Thyroid gland (tissue), 4 donors: ENCODE results near the gene CLIC1. TPM values are rescaled to one million over a fixed set of nuclear protein-coding genes. Genes with fewer than 3 reads are reported as not detected.

Source experiments
- DNase-seq, 2 donors: peaks; one replicate each; pipeline ENCODE4 v3.0.0-alpha.2; 2019
- H3K27ac ChIP-seq, 3 donors: fragments of 200-600 bp; sonication (generic); 1 replicate in 2 of 3; 2 replicates in 1 of 3; pipeline ENCODE4 v1.5.1; 2016 to 2019; ENCODE audit warnings: mild to moderate bottlenecking in 1 of 3, moderate library complexity in 1 of 3
- H3K27me3 ChIP-seq: fragments of 200-600 bp; sonication (generic); one replicate; pipeline ENCODE4 v1.5.1; 2019
- H3K36me3 ChIP-seq, 2 donors: fragments of 200-600 bp; sonication (generic); one replicate each; pipeline ENCODE4 v1.5.1; 2016 to 2019
- H3K4me1 ChIP-seq, 2 donors: fragments of 200-600 bp; sonication (generic); one replicate each; pipeline ENCODE4 v1.5.1; 2017 to 2019
- H3K4me3 ChIP-seq, 3 donors: fragments of 200-600 bp; sonication (generic); replicated peaks in 1 of 3; 1 replicate in 2 of 3; 2 replicates in 1 of 3; pipeline ENCODE4 v1.5.1; 2016; ENCODE audit warnings: mild to moderate bottlenecking in 1 of 3
- H3K9me3 ChIP-seq: fragments of 200-600 bp; sonication (generic); one replicate; pipeline ENCODE4 v1.5.1; 2017
- POLR2A ChIP-seq, 2 donors: fragments of 450-650 bp; IDR thresholded peaks; one replicate each; pipeline ENCODE4 v1.6.1; 2017; ENCODE audit warnings: antibody characterized with exemption in 2 of 2, mild to moderate bottlenecking in 2 of 2, moderate library complexity in 1 of 2
- WGBS, 2 donors: methylation state at CpG; one replicate each; pipeline ENCODE4 v1.1.5; 2017; 5-methylcytosine and 5-hydroxymethylcytosine counted together
- intact Hi-C: fragments of 100-400 bp; cut with DNase I; formaldehyde crosslinking; loops from one replicate; pipeline ENCODE4 v1.15.1; 2023
- total RNA-seq, 4 donors: library from RNA; depleted of rRNA; stranded (reverse); fragments of >200 nt; gene quantifications; one replicate each; pipeline ENCODE4 v1.2.3, GENCODE V29; 2016
- TF ChIP-seq, protein P1 (sequence below), 6 experiments: fragments of 200-600 bp in 3 of 6; fragments of 450-650 bp in 3 of 6; sonication (generic) in 3 of 6; IDR thresholded peaks; one replicate each; pipeline ENCODE4 v1.5.1; 2016 to 2019; ENCODE audit warnings: antibody characterized with exemption in 6 of 6, mild to moderate bottlenecking in 2 of 6, inconsistent platforms in 1 of 6, moderate library complexity in 1 of 6

CLIC1 gene
- total RNA-seq, 4 donors from 2014 or later, result 222 to 314 (median 247) TPM

DNA sequence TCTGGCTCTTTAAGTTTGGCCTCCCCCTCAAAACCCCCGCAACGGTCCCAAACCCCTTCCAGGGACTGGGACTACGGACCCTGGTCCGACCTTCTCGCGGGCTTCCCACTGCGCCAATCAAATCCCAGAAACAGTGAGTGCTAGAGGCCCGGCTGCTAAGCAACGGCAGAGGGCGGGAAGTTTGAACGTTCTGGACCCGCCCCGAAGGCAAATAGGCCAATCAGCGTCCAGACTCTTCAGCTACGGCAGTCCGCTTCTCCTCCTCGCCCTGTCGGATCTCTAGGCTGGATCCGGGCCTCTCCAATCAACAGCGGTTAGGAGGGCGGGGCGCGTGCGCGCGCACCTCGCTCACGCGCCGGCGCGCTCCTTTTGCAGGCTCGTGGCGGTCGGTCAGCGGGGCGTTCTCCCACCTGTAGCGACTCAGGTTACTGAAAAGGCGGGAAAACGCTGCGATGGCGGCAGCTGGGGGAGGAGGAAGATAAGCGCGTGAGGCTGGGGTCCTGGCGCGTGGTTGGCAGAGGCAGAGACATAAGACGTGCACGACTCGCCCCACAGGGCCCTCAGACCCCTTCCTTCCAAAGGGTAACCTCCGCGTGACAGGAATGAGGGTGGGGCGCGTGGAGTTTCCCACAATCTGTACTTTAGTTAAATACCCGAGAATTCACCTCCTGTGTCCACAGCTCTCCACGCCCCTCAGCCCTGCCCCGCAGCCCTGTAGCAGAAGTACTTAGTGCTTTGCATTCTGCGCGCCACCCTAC, 3.5 kb upstream of the CLIC1 start, which contains the start of gene MSH5:
MSH5 (plus strand) TSS at position 367 of the 758 bp plus-strand sequence. CDS start 462 bp downstream, outside the sequence.
- Histone ChIP-seq H3K4me3 (peak within 1 kb of the TSS; percentile 19 to 48 (median 33)), H3K27ac (peak within 1 kb of the TSS in 1 of 3 donors; percentile 11), H3K4me1 (peaks cover 18 to 29% of the 10 kb centered on the region in 2 donors), H3K9me3 (no peaks in the 10 kb centered on the region), H3K27me3 (no peaks in the 10 kb centered on the region), H3K36me3 (no peaks in the 10 kb centered on the region)
- intact Hi-C loops, result loop anchor here (5.0 kb wide), 1 partner anchor 38 kb away; the partner anchor contains the start of gene ABHD16A
- WGBS, 2 donors, result 0 to 2% methylated on average over 28 to 29 of the region's 58 CpGs
- peak; percentile 99 for DNase-seq
- peak in 1 of 2 donors; percentile 74 for TF ChIP-seq POLR2A (IDR thresholded peaks at IDR 0.05)
- TF ChIP-seq, protein P1, sequence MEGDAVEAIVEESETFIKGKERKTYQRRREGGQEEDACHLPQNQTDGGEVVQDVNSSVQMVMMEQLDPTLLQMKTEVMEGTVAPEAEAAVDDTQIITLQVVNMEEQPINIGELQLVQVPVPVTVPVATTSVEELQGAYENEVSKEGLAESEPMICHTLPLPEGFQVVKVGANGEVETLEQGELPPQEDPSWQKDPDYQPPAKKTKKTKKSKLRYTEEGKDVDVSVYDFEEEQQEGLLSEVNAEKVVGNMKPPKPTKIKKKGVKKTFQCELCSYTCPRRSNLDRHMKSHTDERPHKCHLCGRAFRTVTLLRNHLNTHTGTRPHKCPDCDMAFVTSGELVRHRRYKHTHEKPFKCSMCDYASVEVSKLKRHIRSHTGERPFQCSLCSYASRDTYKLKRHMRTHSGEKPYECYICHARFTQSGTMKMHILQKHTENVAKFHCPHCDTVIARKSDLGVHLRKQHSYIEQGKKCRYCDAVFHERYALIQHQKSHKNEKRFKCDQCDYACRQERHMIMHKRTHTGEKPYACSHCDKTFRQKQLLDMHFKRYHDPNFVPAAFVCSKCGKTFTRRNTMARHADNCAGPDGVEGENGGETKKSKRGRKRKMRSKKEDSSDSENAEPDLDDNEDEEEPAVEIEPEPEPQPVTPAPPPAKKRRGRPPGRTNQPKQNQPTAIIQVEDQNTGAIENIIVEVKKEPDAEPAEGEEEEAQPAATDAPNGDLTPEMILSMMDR (IDR thresholded peaks at IDR 0.05), result no peak

DNA sequence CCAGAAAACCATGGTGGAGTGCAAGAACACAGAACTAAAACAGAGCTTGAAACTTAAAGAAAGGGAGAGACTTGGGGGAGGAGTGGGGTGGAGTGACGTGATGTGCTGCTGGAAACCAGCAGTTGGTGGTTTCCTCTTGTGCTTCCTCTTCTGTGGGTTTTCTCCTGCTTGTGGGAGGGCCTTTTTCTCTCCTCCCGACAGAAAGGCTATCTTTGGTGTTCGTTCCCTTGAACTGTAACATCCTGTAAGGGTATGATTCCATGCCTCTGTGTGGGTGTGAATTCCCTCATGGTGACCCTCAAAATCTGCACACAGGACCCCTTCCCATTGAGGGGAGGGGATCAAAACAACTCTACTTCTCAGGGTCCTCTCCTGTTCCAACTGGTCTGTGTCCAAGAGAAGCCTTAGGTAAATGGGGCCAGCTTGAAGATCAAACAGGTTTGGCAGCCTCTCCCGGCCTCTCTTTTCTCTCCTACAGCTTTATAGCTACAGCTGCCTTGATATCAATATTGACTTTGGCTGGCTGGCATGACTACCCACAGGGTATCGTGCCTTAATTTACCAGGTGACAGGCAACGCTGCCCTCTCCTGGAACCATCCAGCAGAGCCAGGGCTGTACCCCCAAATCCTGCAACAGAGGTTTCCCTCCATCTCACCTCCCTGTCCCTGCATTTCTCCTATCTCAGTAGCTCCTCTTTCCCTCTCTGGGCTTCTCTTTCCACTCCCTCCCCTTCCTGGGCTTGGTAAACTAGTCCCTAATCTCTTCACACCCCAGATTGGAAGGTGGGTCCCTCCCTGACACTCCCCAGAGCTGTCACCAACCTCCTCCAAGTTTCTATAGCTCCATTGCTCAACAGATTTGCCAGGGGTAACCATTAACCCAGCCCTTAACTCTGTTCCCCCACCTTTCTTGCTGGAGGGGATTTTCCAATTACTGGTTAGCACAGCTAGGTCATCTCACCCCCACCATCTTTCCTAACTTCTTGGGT, 2.0 kb upstream of the CLIC1 start:
- Histone ChIP-seq H3K36me3 (peaks cover 7 to 11% of the 10 kb centered on the region in 2 donors), H3K4me3 (no peak overlapping the region), H3K4me1 (peaks cover 26 to 42% of the 10 kb centered on the region in 2 donors), H3K27me3 (no peaks in the 10 kb centered on the region), H3K27ac (peak overlapping the region; percentile 27 to 82 (median 64)), H3K9me3 (no peaks in the 10 kb centered on the region)
- WGBS, 2 donors, result 16 to 19% methylated on average over 6 of the region's 6 CpGs
- no peak for DNase-seq
- intact Hi-C loops, result loop anchor here (5.0 kb wide), 1 partner anchor 36 kb away; the partner anchor contains the start of gene ABHD16A
- TF ChIP-seq, protein P1 (IDR thresholded peaks at IDR 0.05), result no peak
- TF ChIP-seq POLR2A (IDR thresholded peaks at IDR 0.05), result peak in 1 of 2 donors; percentile 22

DNA sequence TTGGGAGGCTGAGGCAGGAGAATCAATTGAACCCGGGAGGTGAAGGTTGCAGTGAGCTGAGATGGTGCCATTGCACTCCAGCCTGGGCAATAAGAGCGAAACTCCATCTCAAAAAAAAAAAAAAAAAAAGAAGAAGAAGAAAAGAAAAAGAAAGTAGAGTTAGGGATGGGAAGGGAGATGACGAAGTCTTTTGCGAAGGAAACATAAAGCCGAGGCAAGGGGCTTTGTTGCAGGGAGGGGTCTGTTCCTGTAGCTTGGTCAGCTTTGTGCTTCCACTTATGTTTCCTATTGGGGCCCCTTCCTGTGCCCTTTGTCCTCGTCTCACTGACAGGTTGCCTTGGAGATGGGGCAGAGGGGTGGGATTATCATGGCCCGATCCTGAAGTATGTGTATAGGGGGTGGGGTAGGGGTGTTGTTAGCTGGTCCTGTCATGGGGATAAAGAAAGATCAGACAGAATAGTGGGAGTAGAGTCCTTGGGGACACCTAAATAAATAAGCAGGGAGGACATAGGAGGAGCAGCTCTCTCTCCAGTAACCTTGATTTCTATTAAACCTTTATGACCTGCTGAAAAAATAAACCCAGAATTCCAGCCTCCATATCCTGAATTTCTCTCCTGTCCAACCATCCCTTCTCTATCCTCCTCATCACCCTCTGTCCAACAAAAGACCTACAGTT, 1.1 kb upstream of the CLIC1 start:
- peaks cover 15 to 20% of the 10 kb centered on the region in 2 donors for H3K36me3 ChIP-seq
- no peak for DNase-seq
- H3K27me3 ChIP-seq, result no peaks in the 10 kb centered on the region
- H3K4me1 ChIP-seq, result peaks cover 26 to 42% of the 10 kb centered on the region in 2 donors
- intact Hi-C loops, result loop anchor here (5.0 kb wide), 1 partner anchor 35 kb away; the partner anchor contains the start of gene ABHD16A
- H3K9me3 ChIP-seq, result no peaks in the 10 kb centered on the region
- H3K4me3 ChIP-seq, result no peak overlapping the region
- WGBS, 2 donors, result 51 to 55% methylated on average over 7 of the region's 7 CpGs
- TF ChIP-seq, protein P1 (IDR thresholded peaks at IDR 0.05), result no peak
- TF ChIP-seq POLR2A (IDR thresholded peaks at IDR 0.05), result no peak
- H3K27ac ChIP-seq, result peak overlapping the region in 2 of 3 donors; percentile 82 to 90

DNA sequence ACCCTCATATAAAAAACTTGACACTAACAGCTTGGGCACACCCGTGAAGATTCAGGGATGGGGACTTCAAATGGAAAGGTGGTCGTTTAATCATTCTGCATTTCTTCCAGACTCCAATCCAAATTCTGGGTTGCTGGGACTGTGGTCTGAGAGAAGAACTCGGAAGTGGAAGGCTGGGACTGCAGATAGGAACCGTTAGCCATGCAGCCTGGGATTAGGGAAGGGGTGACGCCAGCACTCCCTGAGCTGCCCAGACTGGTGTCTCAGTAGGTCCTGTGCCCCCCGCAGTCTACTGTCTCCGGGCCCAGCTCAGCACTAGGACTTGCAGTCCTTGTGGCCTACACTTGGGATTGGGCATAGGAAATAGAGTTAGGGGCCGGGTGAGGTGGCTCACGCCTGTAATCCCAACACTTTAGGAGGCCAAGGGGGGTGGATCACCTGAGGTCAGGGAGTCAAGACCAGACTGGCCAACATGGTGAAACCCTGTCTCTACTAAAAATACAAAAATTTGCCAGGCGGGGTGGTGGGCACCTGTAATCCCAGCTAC, 511 bp upstream of the CLIC1 start:
- 40 to 42% methylated on average over 10 of the region's 10 CpGs for WGBS, 2 donors
- peaks cover 21 to 26% of the 10 kb centered on the region in 2 donors for H3K36me3 ChIP-seq
- TF ChIP-seq, protein P1 (IDR thresholded peaks at IDR 0.05), result no peak
- no peak for TF ChIP-seq POLR2A (IDR thresholded peaks at IDR 0.05)
- no peaks in the 10 kb centered on the region for H3K9me3 ChIP-seq
- H3K4me1 ChIP-seq, result peaks cover 26 to 42% of the 10 kb centered on the region in 2 donors
- DNase-seq, result no peak
- peak overlapping the region in 2 of 3 donors; percentile 42 to 68 for H3K4me3 ChIP-seq
- intact Hi-C loops, result loop anchor here (5.0 kb wide), 1 partner anchor 35 kb away; the partner anchor contains the start of gene ABHD16A
- H3K27me3 ChIP-seq, result no peaks in the 10 kb centered on the region
- H3K27ac ChIP-seq, result peak overlapping the region; percentile 82 to 91 (median 90)
